Stimulated activated naive CD8-positive, alpha-beta T cell treated with anti-CD3 and anti-CD28 coated beads, Interleukin-15, amount 100 ng/mL, for 72 hours (primary cell): Measurements from ENCODE around the gene CACNA1E.
A peak's percentile ranks its signal among the peaks of the same experiment; 100 is the strongest.

Experiments used
- ATAC-seq: fragments of 150-1000 bp; cut with Tn5 transposase; 2 replicates; pipeline ENCODE4 v1.10.0; 2021; ENCODE audit warnings: mild to moderate bottlenecking, moderate library complexity
- DNase-seq, 2 donors: peaks; one replicate each; pipeline ENCODE4 v3.0.0; 2021 to 2022
- H3K27ac Mint-ChIP-seq, 2 donors: one replicate each; pipeline ENCODE4 v1.8.0; 2022; ENCODE audit warnings: mild to moderate bottlenecking in 2 of 2, mixed read lengths in 2 of 2, moderate library complexity in 2 of 2
- H3K27me3 Mint-ChIP-seq: one replicate; pipeline ENCODE4 v1.8.0; 2022; ENCODE audit warnings: mixed read lengths
- H3K4me1 Mint-ChIP-seq: one replicate; pipeline ENCODE4 v1.8.0; 2022; ENCODE audit warnings: mild to moderate bottlenecking, mixed read lengths
- H3K4me3 Mint-ChIP-seq, 2 donors: one replicate each; pipeline ENCODE4 v1.8.0; 2022; ENCODE audit warnings: mild to moderate bottlenecking in 2 of 2, mixed read lengths in 2 of 2, moderate library complexity in 1 of 2
- H3K9me3 Mint-ChIP-seq, 2 donors: one replicate each; pipeline ENCODE4 v1.8.0; 2022; ENCODE audit warnings: mixed read lengths in 2 of 2

The CACNA1E gene

GRCh38 chr1:181612100-181612499 lies 128.8 kb downstream of the CACNA1E start:
- no peak for ATAC-seq
- Mint-ChIP-seq H3K27ac (no peak overlapping the region), H3K4me1 (no peaks in the 10 kb centered on the region), H3K9me3 (no peaks in the 10 kb centered on the region), H3K4me3 (no peak overlapping the region), H3K27me3 (peaks cover 13% of the 10 kb centered on the region)
- no peak for DNase-seq

GRCh38 chr1:181618559-181618958 lies 135.2 kb downstream of the CACNA1E start:
- ATAC-seq, result no peak
- no peak overlapping the region for H3K27ac Mint-ChIP-seq
- peaks cover 10% of the 10 kb centered on the region for H3K27me3 Mint-ChIP-seq
- no peak overlapping the region for H3K4me3 Mint-ChIP-seq
- DNase-seq, result no peak
- no peaks in the 10 kb centered on the region for H3K9me3 Mint-ChIP-seq
- H3K4me1 Mint-ChIP-seq, result no peaks in the 10 kb centered on the region

GRCh38 chr1:181620183-181620582 lies 136.9 kb downstream of the CACNA1E start:
- Mint-ChIP-seq H3K4me1 (no peaks in the 10 kb centered on the region), H3K9me3 (no peaks in the 10 kb centered on the region), H3K4me3 (no peak overlapping the region), H3K27me3 (peaks cover 10% of the 10 kb centered on the region), H3K27ac (no peak overlapping the region)
- ATAC-seq, result no peak
- DNase-seq, result no peak

GRCh38 chr1:181623850-181624249 lies 140.5 kb downstream of the CACNA1E start:
- DNase-seq, result no peak
- peaks cover 5% of the 10 kb centered on the region for H3K27me3 Mint-ChIP-seq
- no peaks in the 10 kb centered on the region for H3K9me3 Mint-ChIP-seq
- no peak overlapping the region for H3K4me3 Mint-ChIP-seq
- no peak for ATAC-seq
- no peak overlapping the region for H3K27ac Mint-ChIP-seq
- H3K4me1 Mint-ChIP-seq, result no peaks in the 10 kb centered on the region

GRCh38 chr1:181626279-181626938 lies 143.1 kb downstream of the CACNA1E start:
- ATAC-seq, result no peak
- Mint-ChIP-seq H3K4me1 (no peaks in the 10 kb centered on the region), H3K27ac (no peak overlapping the region), H3K27me3 (peaks cover 13% of the 10 kb centered on the region), H3K4me3 (no peak overlapping the region), H3K9me3 (no peaks in the 10 kb centered on the region)
- DNase-seq, result no peak

GRCh38 chr1:181630398-181630797 lies 147.1 kb downstream of the CACNA1E start:
- no peaks in the 10 kb centered on the region for H3K4me1 Mint-ChIP-seq
- ATAC-seq (no peak), DNase-seq (no peak)
- H3K4me3 Mint-ChIP-seq, result no peak overlapping the region
- H3K27me3 Mint-ChIP-seq, result peaks cover 27% of the 10 kb centered on the region
- H3K27ac Mint-ChIP-seq, result no peak overlapping the region
- H3K9me3 Mint-ChIP-seq, result no peaks in the 10 kb centered on the region

- Mint-ChIP-seq H3K4me1 (no peaks in the 10 kb centered on the region), H3K9me3 (no peaks in the 10 kb centered on the region), H3K27me3 (peaks cover 29% of the 10 kb centered on the region), H3K4me3 (no peak overlapping the region), H3K27ac (no peak overlapping the region)
- DNase-seq, result no peak
- ATAC-seq, result no peak
Measured at GRCh38 chr1:181630838-181631237, 147.5 kb downstream of the CACNA1E start.

- no peaks in the 10 kb centered on the region for H3K4me1 Mint-ChIP-seq
- H3K9me3 Mint-ChIP-seq, result no peaks in the 10 kb centered on the region
- H3K27ac Mint-ChIP-seq, result no peak overlapping the region
- peaks cover 29% of the 10 kb centered on the region for H3K27me3 Mint-ChIP-seq
- no peak overlapping the region for H3K4me3 Mint-ChIP-seq
- ATAC-seq (no peak), DNase-seq (no peak)
Measured at GRCh38 chr1:181632492-181632891, 149.2 kb downstream of the CACNA1E start.

GRCh38 chr1:181632960-181633359 lies 149.6 kb downstream of the CACNA1E start:
- Mint-ChIP-seq H3K27me3 (peaks cover 29% of the 10 kb centered on the region), H3K9me3 (no peaks in the 10 kb centered on the region), H3K4me3 (no peak overlapping the region), H3K4me1 (no peaks in the 10 kb centered on the region), H3K27ac (no peak overlapping the region)
- ATAC-seq, result no peak
- DNase-seq, result no peak

GRCh38 chr1:181635110-181635509 lies 151.8 kb downstream of the CACNA1E start:
- Mint-ChIP-seq H3K9me3 (no peaks in the 10 kb centered on the region), H3K27me3 (peaks cover 21% of the 10 kb centered on the region), H3K4me1 (no peaks in the 10 kb centered on the region), H3K4me3 (no peak overlapping the region), H3K27ac (no peak overlapping the region)
- ATAC-seq, result no peak
- no peak for DNase-seq

GRCh38 chr1:181637998-181638397 lies 154.7 kb downstream of the CACNA1E start:
- Mint-ChIP-seq H3K27ac (no peak overlapping the region), H3K27me3 (peaks cover 12% of the 10 kb centered on the region), H3K4me1 (no peaks in the 10 kb centered on the region), H3K9me3 (no peaks in the 10 kb centered on the region), H3K4me3 (no peak overlapping the region)
- ATAC-seq, result no peak
- DNase-seq, result no peak

- no peak overlapping the region for H3K27ac Mint-ChIP-seq
- ATAC-seq, result no peak
- H3K9me3 Mint-ChIP-seq, result no peaks in the 10 kb centered on the region
- no peak overlapping the region for H3K4me3 Mint-ChIP-seq
- H3K4me1 Mint-ChIP-seq, result no peaks in the 10 kb centered on the region
- peaks cover 18% of the 10 kb centered on the region for H3K27me3 Mint-ChIP-seq
- no peak for DNase-seq
Measured at GRCh38 chr1:181640956-181641355, 157.6 kb downstream of the CACNA1E start.

- Mint-ChIP-seq H3K9me3 (no peaks in the 10 kb centered on the region), H3K27me3 (peaks cover 28% of the 10 kb centered on the region), H3K4me3 (no peak overlapping the region), H3K4me1 (no peaks in the 10 kb centered on the region), H3K27ac (no peak overlapping the region)
- no peak for ATAC-seq
- DNase-seq, result no peak
Measured at GRCh38 chr1:181643631-181644030, 160.3 kb downstream of the CACNA1E start.

- Mint-ChIP-seq H3K9me3 (no peaks in the 10 kb centered on the region), H3K4me1 (no peaks in the 10 kb centered on the region), H3K27me3 (peaks cover 43% of the 10 kb centered on the region), H3K27ac (no peak overlapping the region), H3K4me3 (no peak overlapping the region)
- DNase-seq (no peak), ATAC-seq (no peak)
Measured at GRCh38 chr1:181645171-181645570, 161.9 kb downstream of the CACNA1E start.

GRCh38 chr1:181646710-181647109 lies 163.4 kb downstream of the CACNA1E start:
- Mint-ChIP-seq H3K27me3 (peaks cover 49% of the 10 kb centered on the region), H3K9me3 (no peaks in the 10 kb centered on the region), H3K27ac (no peak overlapping the region), H3K4me3 (no peak overlapping the region), H3K4me1 (no peaks in the 10 kb centered on the region)
- ATAC-seq (peak; percentile 38), DNase-seq (no peak)

- no peaks in the 10 kb centered on the region for H3K9me3 Mint-ChIP-seq
- no peaks in the 10 kb centered on the region for H3K4me1 Mint-ChIP-seq
- H3K27ac Mint-ChIP-seq, result no peak overlapping the region
- no peak overlapping the region for H3K4me3 Mint-ChIP-seq
- peaks cover 53% of the 10 kb centered on the region for H3K27me3 Mint-ChIP-seq
- no peak for DNase-seq
- ATAC-seq, result no peak
Measured at GRCh38 chr1:181647314-181648035, 164.2 kb downstream of the CACNA1E start.

GRCh38 chr1:181651276-181651675 lies 168.0 kb downstream of the CACNA1E start:
- no peaks in the 10 kb centered on the region for H3K9me3 Mint-ChIP-seq
- DNase-seq (no peak), ATAC-seq (no peak)
- H3K27ac Mint-ChIP-seq, result no peak overlapping the region
- H3K4me3 Mint-ChIP-seq, result no peak overlapping the region
- peaks cover 35% of the 10 kb centered on the region for H3K27me3 Mint-ChIP-seq
- H3K4me1 Mint-ChIP-seq, result no peaks in the 10 kb centered on the region
